HepG2 (cell line): Measurements from ENCODE around the gene LRRC28.

Experiments used
- CCDC6 ChIP-seq: sonication (generic); formaldehyde crosslinking; IDR thresholded peaks from 2 replicates; pipeline ENCODE4 v1.8.1; 2022; ENCODE audit warnings: mild to moderate bottlenecking, missing genetic modification reagents, moderate library complexity
- HCFC1 ChIP-seq: fragments of 150-350 bp; IDR thresholded peaks from 2 replicates; pipeline ENCODE4 v1.6.1; 2014; ENCODE audit warnings: low read depth, low read length
- MXI1 ChIP-seq: IDR thresholded peaks from 3 replicates; pipeline ENCODE4 v1.6.1; 2012; ENCODE audit warnings: low read depth, low read length, inconsistent platforms, borderline replicate concordance
- SIX1 ChIP-seq: sonication (generic); formaldehyde crosslinking; IDR thresholded peaks from 2 replicates; pipeline ENCODE4 v1.4.0; 2020; ENCODE audit warnings: missing genetic modification reagents, borderline replicate concordance
- TCF7 ChIP-seq: sonication (generic); IDR thresholded peaks from 2 replicates; pipeline ENCODE4 v1.6.1; 2016; ENCODE audit warnings: antibody characterized with exemption, low read depth
- ZNF331 ChIP-seq: sonication (generic); formaldehyde crosslinking; IDR thresholded peaks from 2 replicates; pipeline ENCODE4 v1.4.0; 2020; ENCODE audit warnings: missing genetic modification reagents
- ZNF33B ChIP-seq: sonication (generic); formaldehyde crosslinking; IDR thresholded peaks from 2 replicates; pipeline ENCODE4 v1.5.1; 2020; ENCODE audit warnings: mild to moderate bottlenecking, missing genetic modification reagents
- ZNF777 ChIP-seq: sonication (generic); formaldehyde crosslinking; IDR thresholded peaks from 2 replicates; pipeline ENCODE4 v1.4.0; 2020; ENCODE audit warnings: missing genetic modification reagents
- ZSCAN20 ChIP-seq: sonication (generic); formaldehyde crosslinking; IDR thresholded peaks from 2 replicates; pipeline ENCODE4 v1.4.0; 2020; ENCODE audit warnings: missing genetic modification reagents, mild to moderate bottlenecking, borderline replicate concordance
- TF ChIP-seq, protein P1 (sequence below): sonication (generic); formaldehyde crosslinking; IDR thresholded peaks from 2 replicates; pipeline ENCODE4 v1.4.0; 2020; ENCODE audit warnings: missing genetic modification reagents
- TF ChIP-seq, protein P2 (sequence below): sonication (generic); formaldehyde crosslinking; IDR thresholded peaks from 2 replicates; pipeline ENCODE4 v1.5.0; 2020; ENCODE audit warnings: mild to moderate bottlenecking, missing genetic modification reagents, moderate library complexity
- TF ChIP-seq, protein P3 (sequence below): sonication (generic); formaldehyde crosslinking; IDR thresholded peaks from 2 replicates; pipeline ENCODE4 v1.4.0; 2020; ENCODE audit warnings: missing genetic modification reagents

DNA sequence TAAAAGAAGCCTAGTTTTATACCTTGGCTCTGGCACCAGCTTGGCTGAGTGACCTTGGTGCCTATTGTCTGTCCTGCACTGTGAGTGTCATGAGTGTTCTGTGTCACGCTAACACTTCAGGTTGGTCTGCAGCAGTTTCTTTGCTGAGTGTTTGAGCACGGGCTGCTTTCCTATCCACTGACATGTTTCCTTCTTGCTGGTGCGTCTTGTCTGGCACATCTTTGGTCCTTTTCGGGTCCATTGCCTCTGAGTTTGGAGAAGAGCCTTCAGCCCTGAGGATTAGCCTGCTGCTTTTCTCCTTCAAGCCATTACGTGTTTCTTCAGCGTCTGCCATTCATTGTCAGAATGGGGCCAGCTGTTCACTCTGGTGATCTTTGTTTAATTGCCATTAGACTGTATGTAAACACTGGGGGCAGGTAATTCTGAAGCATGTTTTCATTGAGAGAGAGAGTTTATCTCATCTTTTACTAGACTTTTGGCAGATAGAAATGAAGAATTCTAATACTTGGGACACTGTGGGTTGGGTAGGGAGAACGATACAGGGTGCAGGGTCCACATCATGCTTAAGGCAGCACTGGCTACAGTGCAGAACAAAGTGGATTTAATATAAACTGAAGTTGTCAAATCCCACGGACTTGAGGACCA, 55.5 kb downstream of the LRRC28 start:
- no peak for TF ChIP-seq TCF7
- TF ChIP-seq, protein P1, sequence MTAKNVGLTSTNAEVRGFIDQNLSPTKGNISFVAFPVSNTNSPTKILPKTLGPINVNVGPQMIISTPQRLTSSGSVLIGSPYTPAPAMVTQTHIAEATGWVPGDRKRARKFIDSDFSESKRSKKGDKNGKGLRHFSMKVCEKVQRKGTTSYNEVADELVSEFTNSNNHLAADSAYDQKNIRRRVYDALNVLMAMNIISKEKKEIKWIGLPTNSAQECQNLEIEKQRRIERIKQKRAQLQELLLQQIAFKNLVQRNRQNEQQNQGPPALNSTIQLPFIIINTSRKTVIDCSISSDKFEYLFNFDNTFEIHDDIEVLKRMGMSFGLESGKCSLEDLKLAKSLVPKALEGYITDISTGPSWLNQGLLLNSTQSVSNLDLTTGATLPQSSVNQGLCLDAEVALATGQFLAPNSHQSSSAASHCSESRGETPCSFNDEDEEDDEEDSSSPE = no peak
- TF ChIP-seq, protein P2, sequence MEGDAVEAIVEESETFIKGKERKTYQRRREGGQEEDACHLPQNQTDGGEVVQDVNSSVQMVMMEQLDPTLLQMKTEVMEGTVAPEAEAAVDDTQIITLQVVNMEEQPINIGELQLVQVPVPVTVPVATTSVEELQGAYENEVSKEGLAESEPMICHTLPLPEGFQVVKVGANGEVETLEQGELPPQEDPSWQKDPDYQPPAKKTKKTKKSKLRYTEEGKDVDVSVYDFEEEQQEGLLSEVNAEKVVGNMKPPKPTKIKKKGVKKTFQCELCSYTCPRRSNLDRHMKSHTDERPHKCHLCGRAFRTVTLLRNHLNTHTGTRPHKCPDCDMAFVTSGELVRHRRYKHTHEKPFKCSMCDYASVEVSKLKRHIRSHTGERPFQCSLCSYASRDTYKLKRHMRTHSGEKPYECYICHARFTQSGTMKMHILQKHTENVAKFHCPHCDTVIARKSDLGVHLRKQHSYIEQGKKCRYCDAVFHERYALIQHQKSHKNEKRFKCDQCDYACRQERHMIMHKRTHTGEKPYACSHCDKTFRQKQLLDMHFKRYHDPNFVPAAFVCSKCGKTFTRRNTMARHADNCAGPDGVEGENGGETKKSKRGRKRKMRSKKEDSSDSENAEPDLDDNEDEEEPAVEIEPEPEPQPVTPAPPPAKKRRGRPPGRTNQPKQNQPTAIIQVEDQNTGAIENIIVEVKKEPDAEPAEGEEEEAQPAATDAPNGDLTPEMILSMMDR (CRISPR knock-in tag) = no peak
- no peak for TF ChIP-seq HCFC1
- TF ChIP-seq MXI1 = no peak
- TF ChIP-seq ZNF33B = no peak
- TF ChIP-seq ZSCAN20 (CRISPR knock-in tag) = no peak
- TF ChIP-seq ZNF777 (CRISPR knock-in tag) = no peak
- no peak for TF ChIP-seq ZNF331 (CRISPR knock-in tag)
- TF ChIP-seq SIX1 = no peak
- TF ChIP-seq, protein P3, sequence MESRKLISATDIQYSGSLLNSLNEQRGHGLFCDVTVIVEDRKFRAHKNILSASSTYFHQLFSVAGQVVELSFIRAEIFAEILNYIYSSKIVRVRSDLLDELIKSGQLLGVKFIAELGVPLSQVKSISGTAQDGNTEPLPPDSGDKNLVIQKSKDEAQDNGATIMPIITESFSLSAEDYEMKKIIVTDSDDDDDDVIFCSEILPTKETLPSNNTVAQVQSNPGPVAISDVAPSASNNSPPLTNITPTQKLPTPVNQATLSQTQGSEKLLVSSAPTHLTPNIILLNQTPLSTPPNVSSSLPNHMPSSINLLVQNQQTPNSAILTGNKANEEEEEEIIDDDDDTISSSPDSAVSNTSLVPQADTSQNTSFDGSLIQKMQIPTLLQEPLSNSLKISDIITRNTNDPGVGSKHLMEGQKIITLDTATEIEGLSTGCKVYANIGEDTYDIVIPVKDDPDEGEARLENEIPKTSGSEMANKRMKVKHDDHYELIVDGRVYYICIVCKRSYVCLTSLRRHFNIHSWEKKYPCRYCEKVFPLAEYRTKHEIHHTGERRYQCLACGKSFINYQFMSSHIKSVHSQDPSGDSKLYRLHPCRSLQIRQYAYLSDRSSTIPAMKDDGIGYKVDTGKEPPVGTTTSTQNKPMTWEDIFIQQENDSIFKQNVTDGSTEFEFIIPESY (CRISPR knock-in tag) = no peak
- TF ChIP-seq CCDC6 (CRISPR knock-in tag) = no peak
